GM21447 (cell line): ENCODE results near the gene SNIP1.
"Not testable (repeated sequence)": the region's sequence is repeated elsewhere in the genome, so short reads cannot be mapped to it uniquely, and the experiment has no call there.

Experiments
- ATAC-seq: cut with Tn5 transposase; IDR thresholded peaks from one replicate; pipeline ENCODE4 v1.9.1; 2021; ENCODE audit not compliant: unreplicated experiment

SNIP1 gene

GRCh38 chr1:37559957-37560379, 5.9 kb upstream of the SNIP1 start:
- ATAC-seq, result not testable (repeated sequence)

GRCh38 chr1:37559080-37559479, 5.0 kb upstream of the SNIP1 start:
- ATAC-seq, result no peak

GRCh38 chr1:37558411-37558810, 4.3 kb upstream of the SNIP1 start:
- ATAC-seq, result no peak

GRCh38 chr1:37557402-37557801, 3.3 kb upstream of the SNIP1 start:
- ATAC-seq, result no peak

- ATAC-seq, result no peak
These were observed 2.7 kb upstream of the SNIP1 start, which contains the start of gene DNALI1 for GRCh38 chr1:37556712-37557196. Gene DNALI1, plus strand, starts transcription at chr1:37556940. Its CDS starts 55 bp downstream, at chr1:37556995.

GRCh38 chr1:37553598-37553926, 531 bp downstream of the SNIP1 start:
- peak; percentile 16 for ATAC-seq

DNA sequence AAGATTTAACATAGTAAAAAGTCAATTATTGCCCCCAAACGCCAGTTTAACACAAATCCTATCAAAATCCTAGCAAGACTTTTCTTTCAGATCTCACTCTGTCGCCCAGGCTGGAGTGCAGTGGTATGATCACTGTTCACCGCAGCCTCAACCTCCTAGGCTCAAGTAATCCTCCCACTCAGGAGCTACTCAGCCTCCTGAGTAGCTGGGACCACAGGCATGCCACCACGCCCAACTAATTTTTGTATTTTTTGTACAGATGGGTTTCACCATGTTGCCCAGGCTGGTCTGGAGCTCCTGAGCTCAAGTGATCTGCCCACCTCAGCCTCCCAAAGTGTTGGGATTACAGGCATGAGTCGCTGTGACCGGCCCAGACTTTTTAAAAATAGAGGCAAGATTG, 4.8 kb downstream of the SNIP1 start:
- no peak for ATAC-seq

GRCh38 chr1:37545019-37545418, 9.1 kb downstream of the SNIP1 start:
- ATAC-seq, result no peak

GRCh38 chr1:37544530-37544929, 9.6 kb downstream of the SNIP1 start:
- ATAC-seq, result no peak

DNA sequence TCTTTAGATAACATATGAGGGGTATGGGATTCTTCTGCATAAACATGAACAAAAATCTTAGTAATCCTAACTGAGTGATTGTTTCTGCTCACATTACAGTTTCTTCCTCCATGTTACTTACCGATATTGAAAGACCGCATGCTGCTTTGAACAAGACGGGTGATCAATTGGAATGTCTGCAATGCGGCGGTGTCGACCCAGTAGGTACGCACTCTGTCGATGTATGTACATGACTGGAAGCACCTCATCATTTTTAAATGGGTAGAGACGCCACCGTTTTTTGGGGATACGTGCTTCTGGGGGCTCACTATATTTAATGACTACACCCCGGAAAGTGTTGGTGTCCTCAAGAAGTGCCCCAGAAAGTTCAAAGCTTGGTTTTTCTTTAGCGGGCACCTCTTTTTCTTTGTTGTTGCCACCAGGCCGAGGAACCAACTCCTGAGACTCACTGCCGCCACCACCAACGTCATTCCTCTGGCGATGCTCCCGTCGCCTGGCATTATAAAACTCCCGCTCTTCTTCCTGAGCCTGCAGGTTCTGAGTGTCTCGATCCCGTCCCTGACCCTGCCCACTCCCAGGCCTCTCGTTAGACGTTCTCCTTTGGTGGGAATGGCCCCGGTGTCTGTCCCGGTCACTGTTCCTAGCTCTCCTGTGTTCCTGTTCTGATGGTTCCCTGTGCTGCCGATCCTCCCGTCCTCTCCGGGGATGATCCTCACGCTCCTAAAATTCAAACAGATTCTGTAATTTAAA, 13.9 kb downstream of the SNIP1 start:
- ATAC-seq, result no peak

- ATAC-seq, result not testable (repeated sequence)
These were observed 14.9 kb downstream of the SNIP1 start for GRCh38 chr1:37539154-37539553.

GRCh38 chr1:37537378-37537777, 16.7 kb downstream of the SNIP1 start:
- ATAC-seq, result no peak

DNA sequence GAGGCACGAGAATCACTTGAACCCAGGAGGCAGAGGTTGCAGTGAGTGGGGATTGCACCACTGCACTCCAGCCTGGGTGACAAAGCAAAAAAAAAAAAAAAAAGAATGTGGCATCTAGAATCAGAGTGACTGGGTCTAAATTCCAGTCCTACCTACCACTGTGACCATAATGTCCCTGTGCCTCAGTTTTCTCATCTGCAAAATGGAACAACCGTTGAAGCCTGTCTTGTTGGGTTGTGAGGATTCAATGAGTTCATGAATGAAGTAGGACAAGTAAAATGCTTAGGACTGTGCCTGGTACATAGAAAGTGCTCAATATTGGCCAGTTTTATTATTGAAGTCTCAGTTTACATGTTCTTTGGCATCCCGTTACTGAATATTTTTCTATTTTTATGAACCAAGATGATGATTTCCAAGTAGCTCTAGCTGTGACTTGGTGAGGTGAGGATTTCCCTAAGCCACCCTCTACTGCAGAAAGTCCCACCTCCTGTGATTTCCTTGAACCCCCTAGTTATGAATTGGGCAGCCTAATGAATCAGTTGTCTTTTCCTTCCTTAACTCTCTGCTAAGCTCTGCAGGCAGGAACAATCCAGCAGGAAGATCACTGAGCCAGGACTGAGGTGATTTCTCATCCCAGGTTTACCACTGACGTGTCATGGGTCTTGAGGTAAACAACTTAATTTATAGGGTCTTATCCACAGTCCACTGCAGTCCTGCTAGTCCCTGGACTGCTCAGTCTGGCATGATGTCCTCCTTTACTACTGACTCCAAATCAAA, 20.6 kb downstream of the SNIP1 start:
- no peak for ATAC-seq

GRCh38 chr1:37532418-37533156, 21.5 kb downstream of the SNIP1 start:
- not testable (repeated sequence) for ATAC-seq

DNA sequence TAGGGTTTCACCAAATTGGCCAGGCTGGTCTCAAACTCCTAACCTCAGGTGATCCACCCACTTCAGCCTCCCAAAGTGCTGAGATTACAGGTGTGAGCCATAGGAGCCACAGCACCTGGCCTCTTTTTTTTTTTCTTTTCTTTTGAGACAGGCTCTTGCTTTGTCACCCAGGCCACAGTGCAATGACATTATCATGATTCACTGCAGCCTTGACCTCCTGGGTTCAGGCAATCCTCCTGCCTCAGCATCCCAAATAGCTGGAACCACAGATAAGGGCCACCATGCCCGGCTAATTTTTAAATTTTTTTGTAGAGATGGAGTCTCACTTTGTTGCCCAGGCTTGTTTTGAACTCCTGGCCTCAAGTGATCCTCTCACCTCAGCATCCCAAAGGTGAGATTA, 24.2 kb downstream of the SNIP1 start:
- not testable (repeated sequence) for ATAC-seq

GRCh38 chr1:37519613-37520012, 34.5 kb downstream of the SNIP1 start:
- no peak for ATAC-seq

DNA sequence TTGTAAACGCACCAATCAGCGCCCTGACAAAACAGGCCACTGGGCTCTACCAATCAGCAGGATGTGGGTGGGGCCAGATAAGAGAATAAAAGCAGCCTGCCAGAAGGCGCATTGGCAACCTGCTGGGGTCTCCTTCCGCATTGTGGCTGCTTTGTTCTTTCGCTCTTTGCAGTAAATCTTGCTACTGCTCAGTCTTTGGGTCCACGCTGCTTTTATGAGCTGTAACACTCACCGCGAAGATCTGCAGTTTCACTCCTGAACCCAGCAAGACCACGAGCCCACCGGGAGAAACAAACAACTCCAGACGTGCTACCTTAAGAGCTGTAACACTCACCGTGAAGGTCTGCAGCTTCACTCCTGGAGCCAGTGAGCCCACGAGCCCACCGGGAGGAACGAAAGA, 35.2 kb downstream of the SNIP1 start:
- not testable (repeated sequence) for ATAC-seq

GRCh38 chr1:37518241-37518640, 35.9 kb downstream of the SNIP1 start:
- ATAC-seq, result not testable (repeated sequence)

DNA sequence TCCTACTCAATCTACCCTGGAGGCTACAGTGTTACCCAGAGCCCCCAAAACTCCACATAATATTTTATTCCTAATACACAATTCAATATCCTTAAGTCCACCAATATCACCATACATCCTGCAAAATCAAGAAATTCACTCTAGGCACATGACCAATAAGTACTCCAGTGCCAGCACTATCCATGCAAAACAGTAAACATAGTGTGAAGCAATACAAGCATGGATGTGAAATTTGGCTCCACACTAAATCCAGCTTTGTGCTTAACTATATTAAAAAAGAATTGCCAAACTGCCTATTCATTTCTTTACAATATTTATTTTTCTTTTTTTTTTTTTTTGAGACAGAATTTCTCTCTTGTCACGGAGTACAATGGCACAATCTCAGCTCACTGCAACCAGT, 36.5 kb downstream of the SNIP1 start:
- no peak for ATAC-seq

DNA sequence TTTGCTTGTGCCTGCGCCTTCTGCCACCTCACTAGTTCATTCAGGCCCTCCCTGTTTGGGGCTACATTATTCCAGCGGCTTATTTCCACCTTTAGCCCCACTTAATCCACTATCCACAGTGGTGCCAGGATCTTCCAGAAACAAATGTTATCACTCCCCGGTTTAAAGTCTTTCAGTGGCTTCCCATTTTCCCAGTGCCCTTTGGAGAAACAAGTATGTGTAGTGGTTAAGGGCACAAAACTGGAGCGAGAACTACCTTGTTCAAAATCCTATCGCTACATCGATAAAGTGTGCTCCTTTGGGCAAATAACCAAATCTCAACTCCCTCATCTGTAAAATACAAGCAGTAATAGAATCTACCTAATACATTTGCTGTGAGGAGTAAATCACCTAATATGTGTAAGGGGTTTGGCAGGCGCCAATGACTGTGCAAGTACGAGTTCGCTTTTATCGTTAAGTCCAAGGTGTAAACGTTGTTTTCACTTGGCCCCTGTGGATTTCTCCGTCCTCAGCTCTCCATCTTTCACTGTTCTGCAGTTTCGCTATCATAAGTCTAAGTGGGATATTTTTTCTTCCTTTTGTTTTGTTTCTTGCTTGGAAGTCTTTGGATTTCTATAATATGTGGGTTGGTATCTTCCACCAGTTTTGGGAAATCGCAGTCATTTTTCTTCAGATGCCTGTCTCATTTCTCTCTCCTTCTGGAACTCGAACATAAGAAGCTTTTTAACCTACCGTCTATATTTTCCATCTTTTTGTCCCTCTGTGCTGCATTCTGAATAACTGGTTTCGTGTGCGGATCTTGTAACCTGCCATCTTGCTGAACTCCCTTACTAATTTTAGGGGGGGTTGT, 38.7 kb downstream of the SNIP1 start:
- peak; percentile 12 for ATAC-seq
